Activated T-helper 1 cell treated with anti-CD3 and anti-CD28 coated beads, Interleukin-2, amount 50 U/mL, for 16 hours (primary cell): ENCODE data around the gene UBE2I.

Source experiments
- DNase-seq, 2 donors: peaks; one replicate each; pipeline ENCODE4 v3.0.0-alpha.2; 2020; ENCODE audit warnings: low read depth in 1 of 2, low spot score in 1 of 2

The UBE2I gene

DNA sequence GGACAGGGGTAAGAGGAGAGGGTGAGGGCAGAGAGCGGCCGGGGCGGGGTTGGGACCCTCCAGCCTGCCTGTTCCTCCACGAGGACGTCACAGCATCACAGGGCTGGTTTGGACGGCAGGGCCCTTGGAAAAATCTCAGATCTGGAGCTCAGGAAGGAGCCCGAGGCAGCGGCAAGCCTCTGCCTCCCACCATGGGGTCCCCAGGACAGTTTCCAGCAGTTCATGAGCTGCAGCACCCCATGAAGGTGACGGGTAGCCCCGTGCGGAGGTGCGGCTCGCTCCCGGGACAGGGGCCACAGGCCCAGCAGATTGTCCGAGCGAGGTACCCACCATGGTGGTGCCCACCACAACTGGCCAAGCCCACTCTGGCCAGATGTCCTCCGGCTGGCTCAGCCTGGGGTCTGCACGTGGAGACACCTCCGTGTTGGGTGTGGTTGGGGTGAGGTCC lies 32.3 kb upstream of the UBE2I start:
- no peak for DNase-seq

DNA sequence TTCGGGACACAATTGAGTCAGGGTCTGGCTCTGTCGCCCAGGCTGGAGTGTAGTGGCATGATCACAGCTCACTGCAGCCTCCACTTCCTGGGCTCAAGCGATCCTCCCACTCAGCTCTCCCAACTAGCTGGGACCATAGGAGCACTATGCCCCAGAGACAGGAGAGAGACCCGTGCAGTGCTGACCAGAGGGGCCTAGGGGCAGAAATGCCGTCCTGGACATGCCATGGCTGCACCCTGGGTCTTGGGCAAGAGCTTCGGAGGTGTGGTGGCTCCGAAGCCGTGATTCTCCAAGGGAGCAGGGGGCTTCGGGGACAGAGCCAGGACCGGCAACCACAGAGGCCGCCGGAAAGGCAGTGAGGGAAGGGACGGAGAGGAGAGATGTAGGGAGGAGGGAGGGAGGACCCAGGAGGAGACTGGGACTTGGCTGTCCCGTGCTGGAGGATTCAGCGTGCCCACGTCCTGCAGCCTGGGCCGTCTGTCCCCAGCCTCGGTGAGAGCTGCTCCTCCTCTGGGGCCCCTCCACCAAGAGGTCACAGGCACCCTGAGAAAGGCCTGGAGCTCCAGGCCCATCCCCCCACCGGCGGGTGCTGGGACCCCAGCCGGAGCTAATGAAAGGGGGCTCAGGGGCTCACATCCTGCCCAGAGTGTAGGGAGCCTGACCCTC lies 31.7 kb upstream of the UBE2I start:
- DNase-seq = no peak

DNA sequence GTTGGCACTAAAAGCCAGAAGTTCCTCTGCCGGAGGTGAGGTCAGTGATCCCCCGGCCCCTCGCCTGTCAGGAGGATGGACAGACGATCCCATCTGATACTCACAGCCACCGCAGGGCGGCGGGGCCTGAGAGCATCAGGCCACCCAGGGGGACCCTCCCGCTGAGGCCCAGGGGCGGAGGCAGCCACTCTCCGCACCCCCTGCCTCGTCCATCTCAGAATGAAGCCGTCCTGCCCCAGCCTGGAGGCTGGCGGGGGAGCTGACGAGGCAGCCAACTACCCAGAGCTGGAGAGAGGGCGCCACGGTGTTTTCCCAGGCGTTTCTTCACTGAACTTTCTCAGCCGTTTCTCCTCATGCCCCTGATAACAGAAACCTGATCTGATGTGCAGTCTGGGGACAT lies 31.0 kb upstream of the UBE2I start:
- no peak for DNase-seq

DNA sequence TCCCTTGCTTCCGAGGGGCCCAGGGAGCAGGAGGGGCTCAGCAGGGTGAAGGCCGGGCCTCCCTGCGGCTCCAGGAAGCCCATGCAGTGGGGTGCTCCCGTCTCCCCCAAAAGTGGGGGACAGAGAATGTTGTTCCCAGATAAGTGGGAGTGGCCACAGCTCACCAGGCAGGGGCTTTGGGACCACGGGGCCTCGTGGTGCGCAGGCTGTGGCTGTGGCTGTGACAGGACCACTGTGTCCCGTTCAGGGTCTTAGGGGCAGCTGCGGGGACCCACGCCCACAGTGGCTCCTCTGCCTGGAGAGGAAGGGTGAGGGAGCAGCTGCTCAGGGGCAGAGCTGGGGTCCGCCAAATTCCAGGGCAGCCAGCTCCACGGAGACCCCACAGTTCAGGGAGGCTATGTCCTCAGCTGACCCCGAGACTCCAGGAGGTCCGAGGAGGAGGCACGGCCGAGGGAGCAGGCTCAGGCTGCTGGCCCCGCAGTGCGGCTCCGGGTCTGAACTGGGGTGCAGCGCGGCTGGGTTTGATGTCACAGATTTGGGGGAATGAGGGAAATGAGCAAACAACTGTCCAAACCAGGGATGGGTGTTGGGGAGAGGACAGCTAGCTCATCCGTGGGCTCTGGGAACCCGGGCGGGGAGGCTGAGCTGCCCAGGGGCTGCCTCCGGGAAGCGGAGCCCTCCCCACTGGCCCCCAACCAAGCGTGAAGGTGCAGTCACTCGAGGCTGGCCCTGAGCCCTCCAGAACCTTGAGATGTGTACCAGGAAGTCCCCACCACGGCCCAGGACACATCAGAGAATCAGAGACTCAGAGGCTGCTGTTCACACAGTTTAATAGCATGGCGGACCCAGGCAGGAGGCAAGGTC lies 30.1 kb upstream of the UBE2I start:
- DNase-seq = no peak

DNA sequence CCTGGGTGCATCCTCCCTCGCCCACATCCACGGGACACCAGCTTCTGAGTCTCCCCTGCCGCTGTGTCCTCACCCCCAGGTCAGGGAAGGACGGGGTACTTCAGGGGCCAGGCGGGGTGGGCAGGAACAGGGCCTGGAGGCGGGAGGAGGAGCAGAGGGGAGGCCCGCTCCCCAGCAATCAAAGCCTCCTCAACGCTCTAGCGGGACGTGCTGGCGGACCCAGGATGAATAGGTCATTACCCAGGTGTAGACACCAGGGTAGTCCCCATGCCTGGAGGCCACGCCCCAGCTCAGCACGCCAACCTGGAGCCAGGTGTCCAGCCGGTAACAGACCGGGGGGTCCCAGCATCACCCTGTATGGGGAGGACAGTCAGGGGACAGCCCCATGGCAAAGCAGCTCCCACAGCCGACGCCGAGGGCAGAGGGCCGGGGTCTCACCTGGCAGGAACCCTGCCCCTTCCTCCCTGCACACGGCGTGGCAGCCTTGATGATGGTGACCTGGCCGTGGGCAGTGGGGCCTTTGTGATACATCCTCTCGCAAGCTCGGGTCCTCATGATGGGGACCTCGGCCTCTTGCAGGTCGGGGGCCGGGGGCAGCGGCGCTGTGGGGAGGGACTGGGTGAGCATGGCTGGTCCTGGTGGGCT lies 29.4 kb upstream of the UBE2I start:
- no peak for DNase-seq

DNA sequence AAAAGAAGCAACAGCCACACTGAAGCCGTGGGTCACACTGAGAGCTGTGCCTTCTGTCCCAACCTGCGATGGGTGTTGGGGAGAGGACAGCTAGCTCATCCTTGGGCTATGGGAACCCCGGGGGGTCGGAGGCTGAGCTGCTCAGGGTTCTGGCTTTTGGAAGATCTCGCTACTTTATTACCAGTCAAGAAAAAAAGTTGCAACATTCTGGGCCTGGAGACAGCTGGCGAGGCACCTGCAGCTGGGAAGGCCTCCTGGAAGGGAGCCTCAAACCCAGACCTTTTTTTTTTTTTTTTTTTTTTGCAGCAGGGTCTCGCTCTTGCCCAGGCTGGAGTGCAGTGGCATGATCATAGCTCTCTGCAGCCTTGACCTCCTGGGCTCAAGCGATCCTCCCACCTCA lies 28.7 kb upstream of the UBE2I start:
- no peak for DNase-seq

DNA sequence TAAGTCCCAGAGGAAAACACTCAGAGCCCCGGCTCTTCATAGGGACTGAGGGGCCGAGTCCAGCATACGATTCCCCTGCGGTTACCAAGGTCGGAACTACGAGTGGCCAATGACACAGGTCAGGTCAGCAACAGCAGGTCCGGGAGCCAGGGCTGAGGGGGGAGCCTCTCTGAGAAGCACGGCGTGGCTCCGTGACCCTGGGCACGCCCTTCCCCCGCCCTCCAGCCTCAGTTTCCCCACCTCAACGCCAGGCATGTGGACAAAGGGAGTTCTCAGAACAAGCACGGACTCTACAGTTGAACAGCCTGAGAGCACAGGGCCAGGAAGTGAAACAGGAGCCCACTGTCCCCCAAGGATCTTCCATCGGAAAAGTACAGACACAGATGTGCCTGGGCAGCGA lies 27.9 kb upstream of the UBE2I start:
- DNase-seq = no peak

DNA sequence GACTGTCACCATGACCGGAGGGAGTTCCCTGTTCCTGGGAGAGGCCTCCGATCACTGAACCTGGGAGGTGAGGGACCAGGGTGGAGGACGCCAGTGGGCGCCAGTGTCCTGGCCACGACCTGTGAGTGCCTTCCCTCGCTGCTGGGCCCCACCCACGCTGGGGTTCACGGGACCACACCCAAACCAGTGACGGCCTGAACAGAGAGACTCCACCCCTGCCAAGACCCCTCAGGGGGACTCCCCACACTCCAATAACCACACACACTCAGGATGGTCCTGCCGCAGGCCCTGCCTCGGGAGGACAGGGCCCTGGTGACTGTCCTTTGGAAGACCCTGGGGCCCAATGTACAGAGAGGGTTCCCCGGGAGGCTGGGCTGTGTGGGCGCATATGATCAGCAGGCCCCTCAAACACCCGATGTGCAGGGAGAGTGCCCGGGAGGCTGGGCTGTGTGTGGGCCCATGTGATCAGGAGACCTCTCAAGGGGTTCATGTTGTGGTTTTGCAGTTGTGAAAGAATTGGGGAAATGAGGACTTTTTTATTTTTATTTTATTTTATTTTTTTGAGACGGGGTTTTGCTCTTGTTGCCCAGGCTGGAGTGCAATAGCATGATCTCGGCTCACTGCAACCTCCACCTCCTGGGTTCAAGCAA lies 27.0 kb upstream of the UBE2I start:
- DNase-seq = no peak

DNA sequence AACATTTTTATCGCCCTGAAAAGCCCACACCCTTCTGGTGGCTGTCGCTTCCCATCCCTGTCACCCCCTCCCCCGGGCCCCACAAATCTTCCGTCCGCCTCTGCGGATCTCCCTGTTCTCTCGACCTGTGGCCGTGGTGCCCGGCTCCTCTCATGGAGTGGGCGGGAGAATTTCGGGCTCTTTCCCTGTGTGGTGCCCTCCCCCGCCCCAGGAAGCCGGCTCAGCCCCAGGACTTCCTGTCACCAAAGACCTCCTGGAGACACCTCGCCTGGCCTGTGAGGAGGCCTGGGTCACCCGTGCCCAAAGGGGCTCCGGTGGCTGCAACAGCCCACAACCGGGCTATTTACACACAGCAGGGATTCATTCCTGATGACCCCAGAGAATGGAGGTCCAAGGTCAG lies 26.1 kb upstream of the UBE2I start:
- DNase-seq = no peak

DNA sequence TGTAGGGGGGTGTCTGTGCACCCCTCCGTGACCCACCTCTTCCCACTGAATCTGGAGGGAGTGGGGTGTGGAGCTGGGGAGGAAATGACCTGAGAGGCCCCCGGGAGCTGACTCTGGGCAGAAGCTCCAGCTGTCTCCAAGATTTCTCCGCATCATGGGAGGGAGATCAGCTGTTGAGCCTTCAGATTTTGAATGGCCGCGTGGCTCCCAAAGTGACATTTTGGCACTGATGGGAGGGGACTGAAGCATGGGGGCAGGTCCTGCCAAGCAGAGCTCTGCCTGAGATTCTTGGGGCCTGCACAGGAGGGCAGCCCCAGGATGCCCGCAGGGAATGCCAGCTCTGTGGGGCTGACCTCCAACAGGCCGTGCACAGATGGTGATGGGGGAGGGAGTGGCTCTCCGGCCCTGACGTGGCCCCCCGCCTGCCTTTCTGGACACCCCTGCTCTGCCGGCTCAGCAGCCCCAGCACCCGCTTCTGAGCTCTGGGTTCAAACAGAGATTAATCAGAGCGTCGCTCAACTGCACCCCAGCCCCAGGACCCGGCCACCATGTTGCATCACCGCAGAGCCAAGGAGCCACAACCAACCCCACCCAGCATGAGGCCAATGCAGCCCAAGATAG lies 25.3 kb upstream of the UBE2I start:
- DNase-seq = no peak

DNA sequence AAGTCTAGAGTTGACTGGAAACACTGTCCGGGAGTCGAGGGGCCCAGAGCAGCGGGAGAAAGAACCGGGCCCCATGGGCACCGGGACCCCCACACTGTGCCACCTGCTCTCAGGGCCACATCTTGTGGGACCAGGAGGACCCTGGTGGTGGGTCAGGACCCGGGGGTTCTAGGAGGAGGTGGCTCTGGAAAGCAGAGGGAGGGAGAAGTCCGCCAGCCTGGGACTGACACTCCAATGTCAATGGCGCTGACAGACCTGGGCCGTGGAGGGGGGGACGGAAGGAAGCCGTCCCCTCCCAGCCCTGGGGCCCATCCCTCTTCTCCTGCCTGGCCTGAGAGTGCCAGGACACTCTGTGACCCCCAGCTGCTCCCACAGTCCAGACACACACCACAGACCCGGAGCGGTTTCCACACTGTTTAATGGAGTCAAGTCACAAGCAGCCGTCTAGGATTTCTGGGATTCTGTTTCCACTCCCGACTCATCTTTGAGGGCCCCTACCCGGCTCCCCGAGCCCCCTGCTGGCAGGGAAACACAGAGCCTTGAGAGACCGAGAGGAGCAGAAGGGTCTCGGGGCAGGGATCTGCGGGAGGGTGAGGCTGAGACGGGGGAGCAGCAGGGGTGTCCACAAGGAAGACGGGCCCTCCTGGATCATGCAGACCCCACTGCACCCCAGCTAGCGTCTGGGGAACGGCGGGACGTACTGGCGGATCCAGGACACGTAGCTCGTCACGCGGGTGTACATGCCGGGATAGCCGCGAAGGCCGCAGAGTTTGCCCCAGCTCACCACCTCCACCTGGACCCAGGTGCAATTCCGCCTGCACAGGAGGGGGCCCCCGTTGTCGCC lies 23.5 kb upstream of the UBE2I start:
- DNase-seq = no peak

DNA sequence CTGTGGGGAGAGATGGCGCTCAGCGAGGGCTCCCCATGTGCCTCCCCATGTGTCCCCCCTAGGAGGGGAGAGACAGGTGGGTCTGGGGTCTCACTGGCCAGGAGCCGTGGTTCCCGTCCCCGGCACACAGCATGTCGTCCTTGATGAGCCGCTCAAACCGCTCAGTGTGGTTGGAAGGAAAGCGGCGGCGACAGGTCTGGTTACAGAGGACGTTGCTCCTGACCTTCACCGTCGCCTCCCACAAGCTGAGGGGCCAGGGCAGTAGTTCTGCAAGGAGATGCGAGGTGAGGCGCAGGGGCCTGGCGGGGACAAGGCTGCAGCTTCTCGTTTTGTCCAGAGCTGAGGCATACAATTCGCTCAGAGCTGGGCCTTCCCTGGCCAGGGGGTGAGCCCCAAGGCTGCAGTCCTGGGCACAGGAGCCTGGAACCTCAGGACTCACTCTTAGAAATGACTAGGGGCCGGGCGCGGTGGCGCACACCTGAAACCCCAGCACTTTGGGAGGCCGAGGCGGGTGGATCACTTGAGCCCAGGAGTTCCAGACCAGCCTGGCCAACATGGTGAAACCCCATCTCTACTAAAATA lies 22.8 kb upstream of the UBE2I start:
- no peak for DNase-seq

DNA sequence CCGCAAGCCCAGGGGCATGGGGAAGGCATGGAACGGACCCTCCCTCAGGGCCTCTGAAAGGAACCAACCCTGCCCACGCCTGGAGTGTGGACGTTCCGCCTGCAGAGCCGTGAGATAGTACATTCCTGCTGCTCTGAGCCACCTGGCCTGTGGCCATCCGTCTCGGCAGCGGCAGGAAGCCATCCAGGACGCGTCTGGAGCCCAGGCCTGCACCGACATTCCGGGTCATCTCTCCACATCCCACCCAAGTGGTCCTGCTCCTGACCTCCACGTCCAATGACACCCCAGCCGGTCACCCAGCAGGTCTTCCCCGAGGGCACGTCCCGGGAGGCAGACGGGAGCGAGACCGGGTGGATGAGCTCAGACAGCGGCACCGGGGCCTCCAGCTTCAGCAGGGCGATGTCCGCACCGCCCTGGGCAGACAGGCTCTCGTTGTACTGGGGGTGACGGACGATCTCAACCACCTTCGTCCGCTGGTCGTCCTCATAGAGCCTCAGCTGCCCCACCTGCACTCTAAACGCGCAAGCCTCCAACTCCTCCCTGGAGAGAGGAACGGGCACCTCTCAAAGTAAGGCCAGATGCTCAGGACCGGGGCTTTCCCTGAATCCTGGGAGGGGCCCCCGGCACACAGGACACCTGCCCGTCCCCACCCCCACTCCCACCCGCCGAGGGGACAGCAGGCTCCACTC lies 21.3 kb upstream of the UBE2I start:
- DNase-seq = no peak

DNA sequence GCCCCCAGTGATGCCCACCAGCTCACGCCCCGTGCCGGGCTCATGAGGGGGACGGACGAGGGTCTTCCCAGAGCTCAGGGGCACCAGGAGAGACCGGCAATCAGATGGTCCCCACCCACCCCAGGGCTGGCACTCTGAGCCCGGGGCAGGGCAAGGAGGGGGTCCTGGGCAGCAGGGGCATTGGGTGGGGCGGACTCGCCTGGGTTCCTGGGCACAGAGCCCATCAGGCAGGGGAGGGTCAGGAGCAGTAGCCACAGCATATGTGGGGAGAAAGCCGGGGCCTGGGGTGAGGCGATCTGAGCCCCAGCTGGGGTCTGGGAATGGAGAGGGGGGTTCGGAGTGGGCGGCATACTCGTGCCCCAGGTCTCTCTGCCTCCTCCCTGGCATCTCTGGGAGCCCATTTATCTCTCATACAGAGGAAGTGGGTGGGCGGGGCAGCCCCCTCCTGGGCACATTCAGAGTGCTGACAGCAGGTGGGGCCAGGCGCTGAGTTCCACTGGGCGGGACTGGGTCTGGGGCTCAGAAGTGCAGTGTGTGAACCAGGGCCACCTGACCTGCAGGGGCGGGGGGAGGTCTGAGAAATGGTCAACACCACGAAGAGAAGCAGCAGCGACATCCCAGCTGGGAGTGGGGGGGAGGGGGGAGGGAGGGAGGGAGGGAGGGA lies 20.5 kb upstream of the UBE2I start:
- DNase-seq = no peak

DNA sequence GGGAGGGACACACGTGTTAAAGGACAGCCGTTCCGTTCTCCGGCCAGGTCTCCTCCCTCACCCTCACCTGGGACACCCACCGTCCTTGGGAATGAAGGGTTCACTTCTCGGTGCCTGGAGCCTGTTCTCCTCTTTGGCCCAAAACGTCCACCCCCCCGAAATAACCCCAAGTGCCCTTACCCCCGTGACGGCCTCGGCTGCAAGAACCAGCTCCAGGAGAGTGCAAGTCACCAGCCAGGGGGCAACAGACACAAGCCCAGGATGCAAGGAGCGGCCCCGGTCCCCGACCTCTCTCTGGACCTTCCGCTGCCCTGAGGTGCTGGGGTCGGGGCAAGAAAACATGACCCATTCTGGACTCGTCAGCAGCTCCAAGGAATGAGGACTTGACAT lies 20.0 kb upstream of the UBE2I start:
- DNase-seq = no peak

DNA sequence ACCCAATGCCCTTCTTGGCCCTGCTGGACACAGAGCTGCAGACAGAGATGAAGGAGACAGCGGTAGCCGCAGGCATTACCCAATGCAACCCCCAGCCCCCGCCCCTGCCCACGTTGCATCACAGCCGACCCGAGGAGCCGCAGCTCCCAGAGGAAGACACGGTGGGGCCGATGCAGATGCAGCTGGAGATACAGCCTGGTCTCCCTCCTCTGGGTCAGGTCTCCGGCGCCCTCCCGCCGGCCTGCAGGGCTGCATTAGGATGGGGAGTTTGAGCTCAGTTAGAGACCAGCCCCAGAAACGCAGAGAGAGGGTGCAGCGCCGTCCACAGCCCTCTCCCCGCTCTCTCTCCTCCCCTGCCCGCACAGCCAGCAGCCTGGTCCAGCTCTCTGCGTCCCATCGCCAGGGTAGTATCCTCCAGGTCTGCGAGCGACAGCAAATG lies 19.4 kb upstream of the UBE2I start:
- no peak for DNase-seq

DNA sequence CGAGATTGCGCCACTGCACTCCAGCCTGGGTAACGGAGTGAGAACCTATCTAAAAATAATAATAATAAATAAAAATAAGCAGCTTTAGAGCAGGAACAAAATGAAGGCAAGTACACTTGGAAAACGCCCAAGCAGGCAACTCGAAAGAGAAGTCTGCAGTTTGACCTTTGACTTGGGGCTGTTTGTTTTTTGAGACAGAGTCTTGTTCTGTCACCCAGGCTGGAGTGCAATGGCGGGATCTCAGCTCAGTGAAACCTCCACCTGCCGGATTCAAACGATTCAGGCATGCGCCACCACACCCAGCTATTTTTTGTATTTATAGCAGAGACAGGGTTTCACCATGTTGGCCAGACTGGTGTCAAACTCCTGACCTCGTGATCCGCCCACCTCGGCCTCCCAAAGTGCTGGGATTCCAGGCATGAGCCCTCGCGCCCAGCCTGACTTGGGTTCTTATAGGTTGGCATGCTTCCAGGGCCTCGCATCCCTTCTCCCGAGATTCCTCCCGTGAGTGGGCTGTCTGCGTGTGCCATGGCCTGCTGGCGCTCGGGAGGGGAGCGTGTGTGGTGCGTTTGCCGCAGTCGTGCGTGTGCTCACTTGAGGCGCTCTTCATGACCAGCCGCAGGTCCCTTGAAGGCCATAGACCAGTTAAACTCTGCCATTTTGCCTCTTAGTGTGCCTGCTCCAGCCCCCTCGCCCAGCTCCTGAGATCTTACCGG lies 18.4 kb upstream of the UBE2I start:
- DNase-seq = no peak

DNA sequence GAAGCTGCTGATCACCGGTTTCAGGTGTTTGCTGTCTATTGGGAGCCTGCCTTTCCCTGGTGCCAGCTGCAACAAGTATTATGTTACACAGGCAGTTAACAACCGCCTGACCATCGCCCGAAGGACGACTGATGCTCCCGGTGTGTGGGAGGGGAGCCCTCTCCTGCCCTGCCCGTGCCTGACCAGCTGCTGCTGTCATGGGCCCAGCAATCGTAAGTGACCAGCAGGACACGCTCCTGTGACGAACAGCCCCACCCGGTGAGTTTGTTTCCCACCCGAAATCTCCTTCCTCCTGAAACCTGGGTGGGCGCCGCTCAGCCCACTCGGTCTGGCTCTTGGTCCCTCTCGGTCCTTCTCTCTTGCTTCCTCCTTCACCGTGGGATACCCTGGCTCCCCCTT lies 17.9 kb upstream of the UBE2I start:
- DNase-seq = no peak
